Fibroblast of lung (primary cell): ENCODE results near the gene MAP4K4. TPM values are rescaled to one million over a fixed set of nuclear protein-coding genes. Genes with fewer than 3 reads are reported as not detected.
A peak's percentile ranks its signal among the peaks of the same experiment; 100 is the strongest.

Source experiments
- DNase-seq, 2 donors: peaks; one replicate each; pipeline versions ENCODE4 v3.0.0 to v3.0.0-alpha.2; 2010; ENCODE audit warnings: low read depth in 2 of 2
- H2AFZ ChIP-seq: 2 replicates; pipeline ENCODE4 v1.5.1; 2012; ENCODE audit warnings: low read length, control low read depth, inconsistent platforms
- H3K27ac ChIP-seq: 2 replicates; pipeline ENCODE4 v1.5.1; 2011; ENCODE audit warnings: low read length, control low read depth; ENCODE audit not compliant: insufficient read depth
- H3K27me3 ChIP-seq: 2 replicates; pipeline ENCODE4 v1.5.1; 2011; ENCODE audit warnings: mild to moderate bottlenecking, low read length; ENCODE audit not compliant: control insufficient read depth, insufficient read depth
- H3K36me3 ChIP-seq: 2 replicates; pipeline ENCODE4 v1.5.1; 2011; ENCODE audit warnings: low read length; ENCODE audit not compliant: control insufficient read depth, insufficient read depth
- H3K4me1 ChIP-seq: 2 replicates; pipeline ENCODE4 v1.5.1; 2011; ENCODE audit warnings: low read length; ENCODE audit not compliant: control insufficient read depth, insufficient read depth; ENCODE audit errors: extremely low read depth
- H3K4me2 ChIP-seq: 2 replicates; pipeline ENCODE4 v1.5.1; 2011; ENCODE audit warnings: low read length, control low read depth; ENCODE audit not compliant: insufficient read depth; ENCODE audit errors: extremely low read depth
- H3K4me3 ChIP-seq, 4 experiments: fragments of 200-600 bp in 1 of 4; sonication (generic) in 1 of 4; replicated peaks in 1 of 4; 2 replicates each; pipeline ENCODE4 v1.5.1; 2011 to 2016; ENCODE audit warnings: low read length in 4 of 4, low read depth in 3 of 4, mild to moderate bottlenecking in 3 of 4, control low read depth in 2 of 4, inconsistent platforms in 1 of 4, mixed read lengths in 1 of 4; ENCODE audit not compliant: insufficient read depth in 1 of 4; ENCODE audit errors: control extremely low read depth in 1 of 4
- H3K79me2 ChIP-seq: 2 replicates; pipeline ENCODE4 v1.5.1; 2012; ENCODE audit warnings: mild to moderate bottlenecking, low read length, inconsistent platforms; ENCODE audit not compliant: control insufficient read depth, insufficient read depth
- H3K9ac ChIP-seq: 2 replicates; pipeline ENCODE4 v1.5.1; 2011; ENCODE audit warnings: mild to moderate bottlenecking, low read length, control low read depth; ENCODE audit not compliant: insufficient read depth
- H3K9me3 ChIP-seq: 2 replicates; pipeline ENCODE4 v1.5.1; 2012; ENCODE audit warnings: low read depth, low read length; ENCODE audit not compliant: control insufficient read depth, insufficient read depth
- H4K20me1 ChIP-seq: 2 replicates; pipeline ENCODE4 v1.5.1; 2011; ENCODE audit warnings: low read length; ENCODE audit not compliant: control insufficient read depth, insufficient read depth; ENCODE audit errors: extremely low read depth
- CTCF ChIP-seq, 2 donors: IDR thresholded peaks in 1 of 2; conservative IDR thresholded peaks in 1 of 2; 1 replicate in 1 of 2; 2 replicates in 1 of 2; pipeline ENCODE4 v1.5.1; 2011 to 2012; ENCODE audit warnings: low read length in 2 of 2, control low read depth in 1 of 2, inconsistent platforms in 1 of 2, low read depth in 1 of 2, mild to moderate bottlenecking in 1 of 2
- EZH2 ChIP-seq: IDR thresholded peaks from 2 replicates; pipeline ENCODE4 v1.5.1; 2012; ENCODE audit warnings: low read length, control low read depth, mild to moderate bottlenecking; ENCODE audit errors: missing control alignments
- polyA plus RNA-seq, 2 donors: library from polyadenylated mRNA; depleted of rRNA in 1 of 2; stranded (reverse) in 1 of 2; unstranded in 1 of 2; fragments of >200 nt; gene quantifications; 2 replicates each; pipeline ENCODE4 v1.2.1, GENCODE V29; 2011 to 2012; ENCODE audit warnings: missing spikeins in 1 of 2
- total RNA-seq: library from RNA; depleted of rRNA; stranded (reverse); fragments of >200 nt; gene quantifications from 2 replicates; pipeline ENCODE4 v1.2.1, GENCODE V29; 2014

Gene MAP4K4
- total and polyA plus RNA-seq, 2 donors (not counting 1 experiment from before 2014, with no cell fraction given): 113 to 164 TPM

GRCh38 chr2:101698844-101699754, 1.6 kb downstream of the MAP4K4 start:
- Histone ChIP-seq H3K9ac (peak overlapping the region; percentile 37), H3K79me2 (peaks cover 62% of the 10 kb centered on the region), H3K27ac (peak overlapping the region; percentile 68), H3K4me1 (peaks cover 3% of the 10 kb centered on the region), H4K20me1 (no peaks in the 10 kb centered on the region), H2AFZ (no peak overlapping the region), H3K36me3 (peaks cover 2% of the 10 kb centered on the region), H3K27me3 (no peaks in the 10 kb centered on the region), H3K4me2 (peak overlapping the region; percentile 53), H3K9me3 (no peaks in the 10 kb centered on the region), H3K4me3 (peak overlapping the region; percentile 63 to 98 (median 78))
- TF ChIP-seq EZH2 (no peak), CTCF (conservative IDR thresholded peaks at IDR 0.05 in 1 of 2, IDR thresholded peaks at IDR 0.05 in 1 of 2; ENCODE audit: low read depth in 1 of 2, low read length in 2 of 2) (no peak)
- DNase-seq: peak; percentile 31 to 45

GRCh38 chr2:101699755-101700461, 2.4 kb downstream of the MAP4K4 start:
- H4K20me1 ChIP-seq: no peaks in the 10 kb centered on the region
- no peaks in the 10 kb centered on the region for H3K27me3 ChIP-seq
- H3K9ac ChIP-seq: peak overlapping the region; percentile 37
- peaks cover 69% of the 10 kb centered on the region for H3K79me2 ChIP-seq
- H3K27ac ChIP-seq: peak overlapping the region; percentile 57
- H3K9me3 ChIP-seq: no peaks in the 10 kb centered on the region
- H3K4me2 ChIP-seq: peak overlapping the region; percentile 53
- peaks cover 5% of the 10 kb centered on the region for H3K4me1 ChIP-seq
- H2AFZ ChIP-seq: no peak overlapping the region
- H3K4me3 ChIP-seq: peak overlapping the region; percentile 63 to 98 (median 78)
- no peak for TF ChIP-seq CTCF (conservative IDR thresholded peaks at IDR 0.05 in 1 of 2, IDR thresholded peaks at IDR 0.05 in 1 of 2; ENCODE audit: low read depth in 1 of 2, low read length in 2 of 2)
- no peak for TF ChIP-seq EZH2
- peak; percentile 41 to 47 for DNase-seq
- H3K36me3 ChIP-seq: peaks cover 2% of the 10 kb centered on the region

GRCh38 chr2:101704046-101704466, 6.5 kb downstream of the MAP4K4 start:
- no peaks in the 10 kb centered on the region for H4K20me1 ChIP-seq
- no peaks in the 10 kb centered on the region for H3K9me3 ChIP-seq
- peaks cover 99% of the 10 kb centered on the region for H3K79me2 ChIP-seq
- peaks cover 11% of the 10 kb centered on the region for H3K4me1 ChIP-seq
- H2AFZ ChIP-seq: no peak overlapping the region
- H3K9ac ChIP-seq: no peak overlapping the region
- H3K36me3 ChIP-seq: peaks cover 2% of the 10 kb centered on the region
- H3K4me2 ChIP-seq: no peak overlapping the region
- no peaks in the 10 kb centered on the region for H3K27me3 ChIP-seq
- H3K27ac ChIP-seq: peak overlapping the region; percentile 75
- TF ChIP-seq EZH2 (no peak), CTCF (conservative IDR thresholded peaks at IDR 0.05 in 1 of 2, IDR thresholded peaks at IDR 0.05 in 1 of 2; ENCODE audit: low read depth in 1 of 2, low read length in 2 of 2) (no peak)
- DNase-seq: peak; percentile 81 to 84
- no peak overlapping the region for H3K4me3 ChIP-seq
